RWPE2 (cell line): ENCODE results near the gene TBKBP1.

Experiments used
- ATAC-seq: fragments of 200-7000 bp; cut with Tn5 transposase; 3 replicates; pipeline ENCODE4 v1.9.1; 2021; ENCODE audit warnings: low read depth
- DNase-seq: peaks from one replicate; pipeline ENCODE4 v3.0.0-alpha.2; 2020; ENCODE audit warnings: low spot score
- H3K27ac ChIP-seq: fragments of 450-650 bp; 2 replicates; pipeline ENCODE4 v1.5.1; 2017; ENCODE audit warnings: mild to moderate bottlenecking; ENCODE audit not compliant: poor library complexity, severe bottlenecking
- H3K27me3 ChIP-seq: fragments of 250-450 bp; sonication (Bioruptor Pico); 2 replicates; pipeline ENCODE4 v1.5.1; 2021; ENCODE audit warnings: mild to moderate bottlenecking, moderate library complexity; ENCODE audit not compliant: insufficient read depth, poor library complexity, severe bottlenecking
- H3K36me3 ChIP-seq: fragments of 250-450 bp; sonication (Bioruptor Pico); 2 replicates; pipeline ENCODE4 v1.5.1; 2020; ENCODE audit warnings: low read depth, mild to moderate bottlenecking, moderate library complexity
- H3K4me1 ChIP-seq: fragments of 250-450 bp; sonication (Bioruptor Pico); 2 replicates; pipeline ENCODE4 v1.5.1; 2021; ENCODE audit warnings: mild to moderate bottlenecking, moderate library complexity; ENCODE audit not compliant: insufficient read depth, poor library complexity, severe bottlenecking
- H3K4me3 ChIP-seq: fragments of 250-450 bp; sonication (Bioruptor Pico); 2 replicates; pipeline ENCODE4 v1.5.1; 2021; ENCODE audit warnings: mild to moderate bottlenecking, moderate library complexity; ENCODE audit not compliant: severe bottlenecking
- H3K9me3 ChIP-seq: fragments of 250-450 bp; sonication (Bioruptor Pico); 2 replicates; pipeline ENCODE4 v1.5.1; 2021; ENCODE audit warnings: mild to moderate bottlenecking, moderate library complexity; ENCODE audit not compliant: severe bottlenecking
- CTCF ChIP-seq: fragments of 450-650 bp; IDR thresholded peaks from one replicate; pipeline ENCODE4 v1.5.1; 2017; ENCODE audit warnings: mild to moderate bottlenecking, moderate library complexity; ENCODE audit not compliant: poor library complexity, severe bottlenecking

TBKBP1 gene

GRCh38 chr17:47714773-47715396 lies 20.9 kb downstream of the TBKBP1 start:
- no peak for ATAC-seq
- DNase-seq, result no peak

GRCh38 chr17:47715669-47716325 lies 21.8 kb downstream of the TBKBP1 start:
- no peaks in the 10 kb centered on the region for H3K9me3 ChIP-seq
- no peak overlapping the region for H3K4me3 ChIP-seq
- ATAC-seq (no peak), DNase-seq (no peak)
- peaks cover 9% of the 10 kb centered on the region for H3K4me1 ChIP-seq
- no peak for TF ChIP-seq CTCF
- H3K36me3 ChIP-seq, result no peaks in the 10 kb centered on the region
- H3K27me3 ChIP-seq, result peaks cover 11% of the 10 kb centered on the region
- H3K27ac ChIP-seq, result no peak overlapping the region

More at GRCh38 chr17:47714773-47715396, 20.9 kb downstream of the TBKBP1 start:
- H3K27ac ChIP-seq, result no peak overlapping the region
- H3K36me3 ChIP-seq, result no peaks in the 10 kb centered on the region
- peaks cover 9% of the 10 kb centered on the region for H3K4me1 ChIP-seq
- H3K9me3 ChIP-seq, result no peaks in the 10 kb centered on the region
- peaks cover 11% of the 10 kb centered on the region for H3K27me3 ChIP-seq
- H3K4me3 ChIP-seq, result no peak overlapping the region
- no peak for TF ChIP-seq CTCF

- DNase-seq (no peak), ATAC-seq (no peak)
- TF ChIP-seq CTCF, result no peak
- Histone ChIP-seq H3K27ac (no peak overlapping the region), H3K36me3 (no peaks in the 10 kb centered on the region), H3K27me3 (peaks cover 11% of the 10 kb centered on the region), H3K4me1 (peaks cover 9% of the 10 kb centered on the region), H3K9me3 (no peaks in the 10 kb centered on the region), H3K4me3 (no peak overlapping the region)
These were observed 22.4 kb downstream of the TBKBP1 start for GRCh38 chr17:47716375-47716774.

GRCh38 chr17:47717261-47717697 lies 23.3 kb downstream of the TBKBP1 start:
- ATAC-seq (no peak), DNase-seq (no peak)
- Histone ChIP-seq H3K36me3 (no peaks in the 10 kb centered on the region), H3K9me3 (no peaks in the 10 kb centered on the region), H3K4me3 (no peak overlapping the region), H3K4me1 (peaks cover 9% of the 10 kb centered on the region), H3K27ac (no peak overlapping the region), H3K27me3 (peaks cover 18% of the 10 kb centered on the region)
- no peak for TF ChIP-seq CTCF
